GM23338 (cell line): ENCODE measurements around the gene FBXO15.

ENCODE experiments used
- CREB1 ChIP-seq: fragments of 250-450 bp; sonication (Bioruptor Pico); IDR thresholded peaks from 2 replicates; pipeline ENCODE4 v1.5.0; 2020; ENCODE audit warnings: low read depth, mild to moderate bottlenecking, moderate library complexity
- EZH2 ChIP-seq: fragments of 200-600 bp; sonication (generic); IDR thresholded peaks from one replicate; pipeline ENCODE4 v1.8.0; 2017; ENCODE audit warnings: antibody characterized with exemption, mild to moderate bottlenecking, low read depth; ENCODE audit not compliant: unreplicated experiment
- EZH2phosphoT487 ChIP-seq: fragments of 200-600 bp; sonication (generic); IDR thresholded peaks from one replicate; pipeline ENCODE4 v1.8.1; 2018; ENCODE audit warnings: antibody characterized with exemption; ENCODE audit not compliant: unreplicated experiment
- JUNB ChIP-seq: IDR thresholded peaks from one replicate; pipeline ENCODE4 v1.6.1; 2016; ENCODE audit warnings: antibody characterized with exemption; ENCODE audit not compliant: unreplicated experiment
- NANOG ChIP-seq: IDR thresholded peaks from 2 replicates; pipeline ENCODE4 v1.6.1; 2016; ENCODE audit warnings: antibody characterized with exemption, borderline replicate concordance
- POLR2AphosphoS5 ChIP-seq: IDR thresholded peaks from 2 replicates; pipeline ENCODE4 v1.6.1; 2016; ENCODE audit warnings: antibody characterized with exemption, low read depth
- ZNF114 ChIP-seq: fragments of 250-450 bp; sonication (Bioruptor Pico); IDR thresholded peaks from 2 replicates; pipeline ENCODE4 v1.5.0; 2020; ENCODE audit warnings: mild to moderate bottlenecking, moderate library complexity
- ZNF331 ChIP-seq: fragments of 250-450 bp; sonication (Bioruptor Pico); IDR thresholded peaks from 2 replicates; pipeline ENCODE4 v1.5.0; 2020; ENCODE audit warnings: low read depth, mild to moderate bottlenecking, moderate library complexity
- TF ChIP-seq, protein P1 (sequence below), 2 experiments: fragments of 200-600 bp in 1 of 2; sonication (generic) in 1 of 2; conservative IDR thresholded peaks; 2 replicates each; pipeline versions ENCODE4 v1.5.1 to v1.6.1; 2016 to 2017; ENCODE audit warnings: antibody characterized with exemption in 2 of 2, low read depth in 2 of 2, mild to moderate bottlenecking in 2 of 2, moderate library complexity in 1 of 2
- TF ChIP-seq, protein P2 (sequence below): IDR thresholded peaks from one replicate; pipeline ENCODE4 v1.6.1; 2018; ENCODE audit warnings: antibody characterized with exemption; ENCODE audit not compliant: unreplicated experiment
- TF ChIP-seq, protein P3 (sequence below): fragments of 250-450 bp; sonication (Bioruptor Pico); IDR thresholded peaks from 2 replicates; pipeline ENCODE4 v1.5.0; 2020; ENCODE audit warnings: mild to moderate bottlenecking, moderate library complexity

DNA sequence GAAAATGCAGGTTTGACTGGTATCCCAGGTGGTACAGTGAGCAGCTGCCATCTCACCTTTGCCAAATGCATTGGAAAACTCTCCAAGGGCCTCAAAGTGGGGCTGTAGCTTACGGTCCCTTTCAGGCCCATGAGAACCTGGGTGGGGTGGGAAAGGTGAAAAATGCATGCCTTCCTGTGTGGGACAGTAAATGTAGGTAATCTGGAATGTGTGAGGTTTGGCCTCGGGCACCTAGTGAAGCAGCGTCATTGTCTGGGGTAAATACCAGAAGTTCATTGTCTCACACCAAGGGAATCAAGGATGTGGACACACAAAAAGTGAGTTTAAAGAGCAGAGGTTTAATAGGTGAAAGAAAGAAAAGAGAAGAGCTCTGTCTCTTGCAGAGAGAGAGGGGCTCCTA is 37.2 kb upstream of the FBXO15 start:
- TF ChIP-seq, protein P1, sequence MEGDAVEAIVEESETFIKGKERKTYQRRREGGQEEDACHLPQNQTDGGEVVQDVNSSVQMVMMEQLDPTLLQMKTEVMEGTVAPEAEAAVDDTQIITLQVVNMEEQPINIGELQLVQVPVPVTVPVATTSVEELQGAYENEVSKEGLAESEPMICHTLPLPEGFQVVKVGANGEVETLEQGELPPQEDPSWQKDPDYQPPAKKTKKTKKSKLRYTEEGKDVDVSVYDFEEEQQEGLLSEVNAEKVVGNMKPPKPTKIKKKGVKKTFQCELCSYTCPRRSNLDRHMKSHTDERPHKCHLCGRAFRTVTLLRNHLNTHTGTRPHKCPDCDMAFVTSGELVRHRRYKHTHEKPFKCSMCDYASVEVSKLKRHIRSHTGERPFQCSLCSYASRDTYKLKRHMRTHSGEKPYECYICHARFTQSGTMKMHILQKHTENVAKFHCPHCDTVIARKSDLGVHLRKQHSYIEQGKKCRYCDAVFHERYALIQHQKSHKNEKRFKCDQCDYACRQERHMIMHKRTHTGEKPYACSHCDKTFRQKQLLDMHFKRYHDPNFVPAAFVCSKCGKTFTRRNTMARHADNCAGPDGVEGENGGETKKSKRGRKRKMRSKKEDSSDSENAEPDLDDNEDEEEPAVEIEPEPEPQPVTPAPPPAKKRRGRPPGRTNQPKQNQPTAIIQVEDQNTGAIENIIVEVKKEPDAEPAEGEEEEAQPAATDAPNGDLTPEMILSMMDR (conservative IDR thresholded peaks at IDR 0.05; ENCODE audit: low read depth in 2 of 2) = no peak
- TF ChIP-seq JUNB (no peak), CREB1 (CRISPR knock-in tag) (no peak), EZH2phosphoT487 (no peak), EZH2 (no peak), POLR2AphosphoS5 (no peak), NANOG (no peak), ZNF114 (no peak), ZNF331 (CRISPR knock-in tag) (no peak)
- TF ChIP-seq, protein P2, sequence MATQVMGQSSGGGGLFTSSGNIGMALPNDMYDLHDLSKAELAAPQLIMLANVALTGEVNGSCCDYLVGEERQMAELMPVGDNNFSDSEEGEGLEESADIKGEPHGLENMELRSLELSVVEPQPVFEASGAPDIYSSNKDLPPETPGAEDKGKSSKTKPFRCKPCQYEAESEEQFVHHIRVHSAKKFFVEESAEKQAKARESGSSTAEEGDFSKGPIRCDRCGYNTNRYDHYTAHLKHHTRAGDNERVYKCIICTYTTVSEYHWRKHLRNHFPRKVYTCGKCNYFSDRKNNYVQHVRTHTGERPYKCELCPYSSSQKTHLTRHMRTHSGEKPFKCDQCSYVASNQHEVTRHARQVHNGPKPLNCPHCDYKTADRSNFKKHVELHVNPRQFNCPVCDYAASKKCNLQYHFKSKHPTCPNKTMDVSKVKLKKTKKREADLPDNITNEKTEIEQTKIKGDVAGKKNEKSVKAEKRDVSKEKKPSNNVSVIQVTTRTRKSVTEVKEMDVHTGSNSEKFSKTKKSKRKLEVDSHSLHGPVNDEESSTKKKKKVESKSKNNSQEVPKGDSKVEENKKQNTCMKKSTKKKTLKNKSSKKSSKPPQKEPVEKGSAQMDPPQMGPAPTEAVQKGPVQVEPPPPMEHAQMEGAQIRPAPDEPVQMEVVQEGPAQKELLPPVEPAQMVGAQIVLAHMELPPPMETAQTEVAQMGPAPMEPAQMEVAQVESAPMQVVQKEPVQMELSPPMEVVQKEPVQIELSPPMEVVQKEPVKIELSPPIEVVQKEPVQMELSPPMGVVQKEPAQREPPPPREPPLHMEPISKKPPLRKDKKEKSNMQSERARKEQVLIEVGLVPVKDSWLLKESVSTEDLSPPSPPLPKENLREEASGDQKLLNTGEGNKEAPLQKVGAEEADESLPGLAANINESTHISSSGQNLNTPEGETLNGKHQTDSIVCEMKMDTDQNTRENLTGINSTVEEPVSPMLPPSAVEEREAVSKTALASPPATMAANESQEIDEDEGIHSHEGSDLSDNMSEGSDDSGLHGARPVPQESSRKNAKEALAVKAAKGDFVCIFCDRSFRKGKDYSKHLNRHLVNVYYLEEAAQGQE = no peak
- TF ChIP-seq, protein P3, sequence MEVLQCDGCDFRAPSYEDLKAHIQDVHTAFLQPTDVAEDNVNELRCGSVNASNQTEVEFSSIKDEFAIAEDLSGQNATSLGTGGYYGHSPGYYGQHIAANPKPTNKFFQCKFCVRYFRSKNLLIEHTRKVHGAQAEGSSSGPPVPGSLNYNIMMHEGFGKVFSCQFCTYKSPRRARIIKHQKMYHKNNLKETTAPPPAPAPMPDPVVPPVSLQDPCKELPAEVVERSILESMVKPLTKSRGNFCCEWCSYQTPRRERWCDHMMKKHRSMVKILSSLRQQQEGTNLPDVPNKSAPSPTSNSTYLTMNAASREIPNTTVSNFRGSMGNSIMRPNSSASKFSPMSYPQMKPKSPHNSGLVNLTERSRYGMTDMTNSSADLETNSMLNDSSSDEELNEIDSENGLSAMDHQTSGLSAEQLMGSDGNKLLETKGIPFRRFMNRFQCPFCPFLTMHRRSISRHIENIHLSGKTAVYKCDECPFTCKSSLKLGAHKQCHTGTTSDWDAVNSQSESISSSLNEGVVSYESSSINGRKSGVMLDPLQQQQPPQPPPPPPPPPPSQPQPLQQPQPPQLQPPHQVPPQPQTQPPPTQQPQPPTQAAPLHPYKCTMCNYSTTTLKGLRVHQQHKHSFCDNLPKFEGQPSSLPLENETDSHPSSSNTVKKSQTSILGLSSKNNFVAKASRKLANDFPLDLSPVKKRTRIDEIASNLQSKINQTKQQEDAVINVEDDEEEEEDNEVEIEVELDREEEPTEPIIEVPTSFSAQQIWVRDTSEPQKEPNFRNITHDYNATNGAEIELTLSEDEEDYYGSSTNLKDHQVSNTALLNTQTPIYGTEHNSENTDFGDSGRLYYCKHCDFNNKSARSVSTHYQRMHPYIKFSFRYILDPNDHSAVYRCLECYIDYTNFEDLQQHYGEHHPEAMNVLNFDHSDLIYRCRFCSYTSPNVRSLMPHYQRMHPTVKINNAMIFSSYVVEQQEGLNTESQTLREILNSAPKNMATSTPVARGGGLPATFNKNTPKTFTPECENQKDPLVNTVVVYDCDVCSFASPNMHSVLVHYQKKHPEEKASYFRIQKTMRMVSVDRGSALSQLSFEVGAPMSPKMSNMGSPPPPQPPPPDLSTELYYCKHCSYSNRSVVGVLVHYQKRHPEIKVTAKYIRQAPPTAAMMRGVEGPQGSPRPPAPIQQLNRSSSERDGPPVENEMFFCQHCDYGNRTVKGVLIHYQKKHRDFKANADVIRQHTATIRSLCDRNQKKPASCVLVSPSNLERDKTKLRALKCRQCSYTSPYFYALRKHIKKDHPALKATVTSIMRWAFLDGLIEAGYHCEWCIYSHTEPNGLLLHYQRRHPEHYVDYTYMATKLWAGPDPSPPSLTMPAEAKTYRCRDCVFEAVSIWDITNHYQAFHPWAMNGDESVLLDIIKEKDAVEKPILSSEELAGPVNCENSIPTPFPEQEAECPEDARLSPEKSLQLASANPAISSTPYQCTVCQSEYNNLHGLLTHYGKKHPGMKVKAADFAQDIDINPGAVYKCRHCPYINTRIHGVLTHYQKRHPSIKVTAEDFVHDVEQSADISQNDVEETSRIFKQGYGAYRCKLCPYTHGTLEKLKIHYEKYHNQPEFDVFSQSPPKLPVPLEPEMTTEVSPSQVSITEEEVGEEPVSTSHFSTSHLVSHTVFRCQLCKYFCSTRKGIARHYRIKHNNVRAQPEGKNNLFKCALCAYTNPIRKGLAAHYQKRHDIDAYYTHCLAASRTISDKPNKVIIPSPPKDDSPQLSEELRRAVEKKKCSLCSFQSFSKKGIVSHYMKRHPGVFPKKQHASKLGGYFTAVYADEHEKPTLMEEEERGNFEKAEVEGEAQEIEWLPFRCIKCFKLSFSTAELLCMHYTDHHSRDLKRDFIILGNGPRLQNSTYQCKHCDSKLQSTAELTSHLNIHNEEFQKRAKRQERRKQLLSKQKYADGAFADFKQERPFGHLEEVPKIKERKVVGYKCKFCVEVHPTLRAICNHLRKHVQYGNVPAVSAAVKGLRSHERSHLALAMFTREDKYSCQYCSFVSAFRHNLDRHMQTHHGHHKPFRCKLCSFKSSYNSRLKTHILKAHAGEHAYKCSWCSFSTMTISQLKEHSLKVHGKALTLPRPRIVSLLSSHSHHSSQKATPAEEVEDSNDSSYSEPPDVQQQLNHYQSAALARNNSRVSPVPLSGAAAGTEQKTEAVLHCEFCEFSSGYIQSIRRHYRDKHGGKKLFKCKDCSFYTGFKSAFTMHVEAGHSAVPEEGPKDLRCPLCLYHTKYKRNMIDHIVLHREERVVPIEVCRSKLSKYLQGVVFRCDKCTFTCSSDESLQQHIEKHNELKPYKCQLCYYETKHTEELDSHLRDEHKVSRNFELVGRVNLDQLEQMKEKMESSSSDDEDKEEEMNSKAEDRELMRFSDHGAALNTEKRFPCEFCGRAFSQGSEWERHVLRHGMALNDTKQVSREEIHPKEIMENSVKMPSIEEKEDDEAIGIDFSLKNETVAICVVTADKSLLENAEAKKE (CRISPR knock-in tag) = no peak
